Pancreas (tissue), 10 donors: ENCODE measurements around the gene VAV2. TPM values are rescaled to one million over a fixed set of nuclear protein-coding genes. Genes with fewer than 3 reads are reported as not detected.

Experiments
- ATAC-seq, 4 donors: fragments of 200-7000 bp; cut with Tn5 transposase; one replicate each; pipeline versions ENCODE4 v1.8.0 to v1.9.1; 2020; ENCODE audit warnings: mild to moderate bottlenecking in 4 of 4, moderate library complexity in 4 of 4
- DNase-seq, 6 donors: peaks; one replicate each; pipeline ENCODE4 v3.0.0-alpha.2; 2020
- FAIRE-seq: peaks from 2 replicates; lab custom pipeline; 2012; peaks lifted over from hg19 to GRCh38; lab: Jason Lieb, UNC
- H3K27ac ChIP-seq, 4 donors: fragments of 200-600 bp; sonication (generic); 1 replicate in 3 of 4; 2 replicates in 1 of 4; pipeline versions ENCODE4 v1.5.0 to v1.8.0; 2020
- H3K27me3 ChIP-seq, 4 donors: fragments of 200-600 bp; one replicate each; pipeline ENCODE4 v1.8.0; 2021
- H3K36me3 ChIP-seq, 3 donors: fragments of 200-600 bp; sonication (generic) in 1 of 3; one replicate each; pipeline versions ENCODE4 v1.5.0 to v1.8.0; 2020 to 2021
- H3K4me1 ChIP-seq, 3 donors: fragments of 200-600 bp; one replicate each; pipeline ENCODE4 v1.8.0; 2021
- H3K4me3 ChIP-seq, 4 donors: fragments of 200-600 bp; sonication (generic) in 2 of 4; one replicate each; pipeline versions ENCODE4 v1.5.0 to v1.8.0; 2020 to 2021
- H3K9me3 ChIP-seq, 4 donors: fragments of 200-600 bp; one replicate each; pipeline ENCODE4 v1.8.0; 2021
- WGBS, 2 donors: extraction: QIAGEN DNeasy Blood & Tissue Kit; methylation state at CpG; one replicate each; pipeline ENCODE4 v1.1.7; 2013; 5-methylcytosine and 5-hydroxymethylcytosine counted together
- intact Hi-C, 3 donors: fragments of 100-400 bp; cut with DNase I; formaldehyde crosslinking; loops; one replicate each; pipeline versions ENCODE4 v1.11.1 to v1.14.2; 2022
- polyA plus RNA-seq, 2 donors: library from polyadenylated mRNA; stranded (reverse); fragments of 200-250 nt; gene quantifications; one replicate each; pipeline ENCODE4 v1.2.3, GENCODE V29; 2013
- total RNA-seq, 6 donors: library from RNA; stranded (reverse); fragmentation: NEBNext Ultra II Directional in 4 of 6; extraction: Animal tissue kit (Norgen Biotek cat#: 25700) in 4 of 6; gene quantifications; one replicate each; pipeline versions ENCODE4 v1.2.1 to v1.2.4, GENCODE V29; 2021 to 2023
- TF ChIP-seq, protein P1 (sequence below), 4 donors: fragments of 200-600 bp; sonication (generic) in 3 of 4; IDR thresholded peaks; one replicate each; pipeline versions ENCODE4 v1.5.0 to v1.8.0; 2021; ENCODE audit warnings: antibody characterized with exemption in 4 of 4
- donor health status: healthy with polysubstance abuse.
- donor health status: DM: no; HTN: no; CAD: no; lungs with moderate emphysema.
- donor health status: DM: no; HTN: no; CAD: no.
- donor health status: control.
- donor health status: control.
- donor health status: Bipolar disorder and iron deficiency.
- donor health status: DM: yes; HTN: yes; CAD: no.
- donor health status: DM: no; HTN: no; CAD: no.
- donor health status: DM: no; HTN: no; CAD: no.
- donor health status: DM: yes; HTN: yes; CAD: no.

Gene VAV2
- total and polyA plus RNA-seq, 8 donors: 20.5 to 41.0 (median 33.6) TPM

DNA sequence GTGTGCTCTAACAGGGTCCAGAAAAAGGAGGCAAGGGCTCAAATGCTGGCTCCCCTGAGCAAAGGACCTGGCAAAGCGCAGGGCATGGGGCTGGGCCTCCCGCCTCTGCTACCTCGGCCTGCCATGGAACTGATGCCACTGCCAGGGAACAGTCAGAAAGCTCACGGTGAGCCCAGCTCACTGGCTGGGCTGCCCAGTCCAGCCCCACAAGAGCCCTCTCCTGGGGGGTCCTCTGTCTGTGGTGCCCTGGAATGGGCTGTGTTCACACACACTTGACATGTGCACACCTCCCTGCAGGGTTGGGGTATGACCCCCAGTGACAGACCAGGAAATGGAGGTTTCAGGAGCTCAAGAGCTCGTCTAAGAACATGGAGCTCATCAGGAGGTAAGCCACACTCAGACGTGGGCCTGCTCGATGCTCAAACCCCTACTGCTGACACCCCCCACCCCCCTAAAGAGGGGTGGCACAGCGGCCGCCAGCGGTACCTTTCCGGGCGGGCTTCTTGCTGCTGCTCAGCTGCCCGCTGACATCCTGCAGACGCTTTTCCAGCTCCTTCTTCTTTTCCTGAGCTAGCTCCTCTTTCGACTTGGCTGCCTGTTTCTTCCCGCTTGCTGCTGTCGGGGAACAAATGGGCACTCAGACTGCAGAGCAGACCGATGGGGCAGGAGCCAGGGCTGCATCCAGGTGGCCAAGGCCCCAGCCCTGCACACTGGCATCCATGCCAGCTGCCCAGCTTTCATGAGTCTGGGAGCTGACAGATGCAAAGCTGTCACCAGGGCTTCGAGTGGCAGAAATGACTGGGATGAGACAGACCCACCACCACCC lies 42.3 kb upstream of the VAV2 start:
- intact Hi-C loops: no loop called here
- peaks cover 3 to 52% (median 30%) of the 10 kb centered on the region in 3 donors for H3K36me3 ChIP-seq

DNA sequence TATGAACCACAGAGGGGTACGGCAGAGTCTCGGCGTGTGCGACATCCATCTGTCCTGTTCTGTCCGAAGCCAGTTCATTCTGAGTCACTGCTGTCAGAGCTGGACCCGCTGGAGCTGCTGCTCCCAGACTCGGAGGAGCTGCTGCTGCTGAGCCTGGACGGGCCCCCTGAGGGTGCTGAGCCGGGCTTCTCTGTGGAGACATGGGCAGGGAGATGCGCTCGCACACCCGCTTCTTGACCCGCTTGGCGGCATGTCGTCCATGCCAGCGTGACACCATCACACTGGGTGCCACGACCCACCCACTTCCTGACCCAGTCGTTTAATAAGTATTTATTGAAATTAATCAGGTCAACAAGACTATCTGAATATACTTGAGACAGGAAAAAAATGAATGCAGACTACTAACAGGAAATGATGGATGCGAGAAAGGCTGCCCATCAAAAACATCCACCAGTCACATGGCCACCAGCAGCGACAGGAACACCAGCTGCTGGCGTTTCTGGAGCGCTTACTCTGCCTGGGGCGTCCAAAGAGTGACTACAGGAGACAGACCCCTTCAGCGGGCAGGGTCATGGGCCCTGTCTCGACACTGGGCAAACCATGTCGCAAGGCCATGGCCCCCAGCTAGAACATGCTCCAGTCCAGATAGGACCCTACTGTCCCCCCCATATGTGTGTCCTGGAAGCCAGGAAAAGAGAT lies 41.5 kb upstream of the VAV2 start:
- peaks cover 3 to 47% (median 30%) of the 10 kb centered on the region in 3 donors for H3K36me3 ChIP-seq
- intact Hi-C loops: no loop called here
- no peaks in the 10 kb centered on the region for H3K9me3 ChIP-seq
- no peak overlapping the region for H3K27ac ChIP-seq
- no peak overlapping the region for H3K4me3 ChIP-seq
- DNase-seq (peak in 1 of 6 donors; percentile 64), ATAC-seq (no peak), FAIRE-seq (no peak)
- TF ChIP-seq, protein P1, sequence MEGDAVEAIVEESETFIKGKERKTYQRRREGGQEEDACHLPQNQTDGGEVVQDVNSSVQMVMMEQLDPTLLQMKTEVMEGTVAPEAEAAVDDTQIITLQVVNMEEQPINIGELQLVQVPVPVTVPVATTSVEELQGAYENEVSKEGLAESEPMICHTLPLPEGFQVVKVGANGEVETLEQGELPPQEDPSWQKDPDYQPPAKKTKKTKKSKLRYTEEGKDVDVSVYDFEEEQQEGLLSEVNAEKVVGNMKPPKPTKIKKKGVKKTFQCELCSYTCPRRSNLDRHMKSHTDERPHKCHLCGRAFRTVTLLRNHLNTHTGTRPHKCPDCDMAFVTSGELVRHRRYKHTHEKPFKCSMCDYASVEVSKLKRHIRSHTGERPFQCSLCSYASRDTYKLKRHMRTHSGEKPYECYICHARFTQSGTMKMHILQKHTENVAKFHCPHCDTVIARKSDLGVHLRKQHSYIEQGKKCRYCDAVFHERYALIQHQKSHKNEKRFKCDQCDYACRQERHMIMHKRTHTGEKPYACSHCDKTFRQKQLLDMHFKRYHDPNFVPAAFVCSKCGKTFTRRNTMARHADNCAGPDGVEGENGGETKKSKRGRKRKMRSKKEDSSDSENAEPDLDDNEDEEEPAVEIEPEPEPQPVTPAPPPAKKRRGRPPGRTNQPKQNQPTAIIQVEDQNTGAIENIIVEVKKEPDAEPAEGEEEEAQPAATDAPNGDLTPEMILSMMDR (IDR thresholded peaks at IDR 0.05): no peak
- no peaks in the 10 kb centered on the region for H3K27me3 ChIP-seq
- WGBS, 2 donors: 94 to 95% methylated on average over 26 of the region's 26 CpGs
- H3K4me1 ChIP-seq: no peaks in the 10 kb centered on the region

More for the DNA sequence above, 42.3 kb upstream of the VAV2 start:
- no peak for ATAC-seq
- TF ChIP-seq, protein P1 (IDR thresholded peaks at IDR 0.05): no peak
- H3K4me1 ChIP-seq: no peaks in the 10 kb centered on the region
- H3K27me3 ChIP-seq: no peaks in the 10 kb centered on the region
- FAIRE-seq: no peak
- WGBS, 2 donors: 91 to 95% methylated on average over 19 of the region's 19 CpGs
- no peaks in the 10 kb centered on the region for H3K9me3 ChIP-seq
- H3K27ac ChIP-seq: no peak overlapping the region
- DNase-seq: peak in 1 of 6 donors; percentile 41
- H3K4me3 ChIP-seq: no peak overlapping the region

DNA sequence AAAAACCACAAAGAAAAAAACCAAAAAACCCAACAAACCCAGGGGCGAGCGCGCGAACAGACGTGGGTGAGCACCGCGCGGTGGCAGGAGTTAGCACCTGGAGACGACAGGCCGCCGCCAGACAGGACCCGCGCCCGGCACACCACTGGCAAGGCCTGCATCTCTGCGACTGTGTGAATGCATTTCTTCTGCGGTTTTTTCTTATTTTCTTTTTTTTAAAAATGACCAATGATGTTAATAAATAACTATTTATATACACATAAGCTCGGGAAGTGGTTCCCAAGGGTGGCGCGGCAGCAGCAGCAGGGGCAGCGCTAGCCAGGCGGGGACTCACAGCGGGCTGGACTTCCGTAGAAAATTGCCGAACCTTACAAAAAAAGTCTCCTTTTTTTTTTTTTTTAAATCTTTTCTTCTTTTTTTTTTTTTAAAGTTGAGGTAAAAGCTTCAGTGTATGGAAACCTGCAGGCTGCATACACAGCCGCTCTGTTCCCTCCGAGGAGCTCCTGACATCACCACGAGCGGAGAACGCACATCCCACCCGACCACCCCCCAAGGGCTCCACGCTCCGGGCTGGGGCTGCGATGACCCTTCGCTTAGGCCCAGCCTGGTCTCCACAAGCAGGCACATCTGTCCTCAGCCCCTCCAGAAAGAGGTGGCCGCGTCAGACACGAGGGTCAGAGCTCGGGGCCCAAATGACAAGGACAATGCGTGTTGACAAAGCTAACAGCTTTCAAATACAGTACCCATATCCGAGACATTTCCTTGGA lies 40.5 kb upstream of the VAV2 start:
- Histone ChIP-seq H3K27me3 (no peaks in the 10 kb centered on the region), H3K4me3 (no peak overlapping the region), H3K9me3 (no peaks in the 10 kb centered on the region), H3K4me1 (no peaks in the 10 kb centered on the region), H3K27ac (no peak overlapping the region), H3K36me3 (peaks cover 3 to 47% (median 30%) of the 10 kb centered on the region in 3 donors)
- TF ChIP-seq, protein P1 (IDR thresholded peaks at IDR 0.05): no peak
- intact Hi-C loops: no loop called here
- 93% methylated on average over 40 of the region's 40 CpGs for WGBS, 2 donors
- peak in 1 of 6 donors; percentile 48 for DNase-seq
- no peak for ATAC-seq
- no peak for FAIRE-seq

DNA sequence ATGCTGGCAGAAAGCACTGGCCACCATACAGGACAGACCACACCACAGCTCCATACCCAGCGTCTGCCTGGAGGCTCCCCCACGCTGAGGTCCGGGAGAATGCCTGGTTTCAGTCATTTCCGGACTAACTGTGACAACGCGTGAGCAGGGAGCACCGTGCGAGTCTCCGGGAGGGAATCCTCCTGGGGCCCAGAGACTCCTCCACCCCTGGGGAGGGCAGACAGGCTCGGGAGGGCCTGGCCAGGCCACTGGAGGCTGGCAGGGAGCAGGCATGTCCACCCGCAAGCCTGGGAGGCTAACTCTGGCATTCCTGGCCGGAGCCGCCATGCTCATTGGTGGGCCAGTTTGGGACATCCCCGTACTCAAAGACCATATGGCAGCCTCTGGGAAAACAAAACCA lies 39.7 kb upstream of the VAV2 start:
- ATAC-seq (no peak), DNase-seq (peak in 1 of 6 donors; percentile 45), FAIRE-seq (no peak)
- H3K27me3 ChIP-seq: no peaks in the 10 kb centered on the region
- no peaks in the 10 kb centered on the region for H3K4me1 ChIP-seq
- 93 to 97% methylated on average over 14 of the region's 14 CpGs for WGBS, 2 donors
- no peak overlapping the region for H3K4me3 ChIP-seq
- H3K36me3 ChIP-seq: peaks cover 3 to 47% (median 30%) of the 10 kb centered on the region in 3 donors
- TF ChIP-seq, protein P1 (IDR thresholded peaks at IDR 0.05): no peak
- no peak overlapping the region for H3K27ac ChIP-seq
- H3K9me3 ChIP-seq: no peaks in the 10 kb centered on the region
- intact Hi-C loops: no loop called here
